DND-41 (cell line): ENCODE results near the gene CYP19A1.

ENCODE experiments used
- CTCF ChIP-seq: IDR thresholded peaks from 2 replicates; pipeline ENCODE4 v1.5.1; 2012; ENCODE audit warnings: borderline replicate concordance, low read length, moderate library complexity, mild to moderate bottlenecking; ENCODE audit not compliant: poor library complexity, severe bottlenecking; ENCODE audit errors: extremely low read depth
- EZH2 ChIP-seq: IDR thresholded peaks from 3 replicates; pipeline ENCODE4 v1.6.1; 2012; ENCODE audit warnings: borderline replicate concordance, low read depth, mild to moderate bottlenecking, moderate library complexity, low read length, inconsistent platforms; ENCODE audit not compliant: severe bottlenecking

GRCh38 chr15:51341366-51342226 lies 3.2 kb upstream of the CYP19A1 start, which contains the start of gene GLDN:
- TF ChIP-seq CTCF (no peak), EZH2 (no peak)
